Measurements from ENCODE around the gene ZNF367.

DNA sequence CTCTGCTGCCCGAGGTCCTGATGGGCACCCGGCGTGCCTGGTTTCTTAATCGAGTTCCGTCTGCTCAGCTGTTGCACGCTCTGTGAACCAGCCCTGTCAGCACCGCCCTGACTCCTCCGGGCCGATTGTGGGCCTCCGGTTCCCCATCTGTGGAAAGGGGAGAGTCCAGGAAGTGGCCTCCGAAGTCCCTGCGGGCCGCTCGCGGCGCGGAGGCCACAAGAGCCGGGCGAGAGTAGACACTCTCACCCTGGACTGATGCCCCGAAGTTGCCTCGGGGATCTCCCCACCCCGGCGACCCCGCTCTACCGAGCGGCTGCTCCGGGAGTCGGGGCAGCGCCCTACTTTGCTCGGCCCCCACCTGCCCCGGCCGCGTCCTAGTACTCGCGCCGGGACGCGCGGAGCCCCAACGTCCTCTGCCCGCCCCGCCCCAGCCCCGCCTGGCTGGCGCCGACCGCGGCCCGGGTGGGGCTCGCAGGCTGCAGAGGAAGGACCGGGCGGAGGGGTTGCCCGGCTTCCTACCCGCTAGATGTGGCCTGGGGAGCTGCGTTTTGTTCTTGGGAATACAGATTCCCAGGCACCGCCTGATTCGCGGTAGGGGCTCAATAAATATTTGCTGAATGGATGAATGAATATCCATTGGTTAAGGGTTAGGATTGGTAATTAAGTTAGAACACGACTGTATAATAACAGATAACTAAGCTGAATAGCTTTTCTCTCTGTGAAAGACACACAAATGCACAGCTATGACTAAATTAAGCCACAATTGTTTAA lies 935 bp upstream of the ZNF367 start:
- TF ChIP-seq, protein P1, sequence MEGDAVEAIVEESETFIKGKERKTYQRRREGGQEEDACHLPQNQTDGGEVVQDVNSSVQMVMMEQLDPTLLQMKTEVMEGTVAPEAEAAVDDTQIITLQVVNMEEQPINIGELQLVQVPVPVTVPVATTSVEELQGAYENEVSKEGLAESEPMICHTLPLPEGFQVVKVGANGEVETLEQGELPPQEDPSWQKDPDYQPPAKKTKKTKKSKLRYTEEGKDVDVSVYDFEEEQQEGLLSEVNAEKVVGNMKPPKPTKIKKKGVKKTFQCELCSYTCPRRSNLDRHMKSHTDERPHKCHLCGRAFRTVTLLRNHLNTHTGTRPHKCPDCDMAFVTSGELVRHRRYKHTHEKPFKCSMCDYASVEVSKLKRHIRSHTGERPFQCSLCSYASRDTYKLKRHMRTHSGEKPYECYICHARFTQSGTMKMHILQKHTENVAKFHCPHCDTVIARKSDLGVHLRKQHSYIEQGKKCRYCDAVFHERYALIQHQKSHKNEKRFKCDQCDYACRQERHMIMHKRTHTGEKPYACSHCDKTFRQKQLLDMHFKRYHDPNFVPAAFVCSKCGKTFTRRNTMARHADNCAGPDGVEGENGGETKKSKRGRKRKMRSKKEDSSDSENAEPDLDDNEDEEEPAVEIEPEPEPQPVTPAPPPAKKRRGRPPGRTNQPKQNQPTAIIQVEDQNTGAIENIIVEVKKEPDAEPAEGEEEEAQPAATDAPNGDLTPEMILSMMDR (IDR thresholded peaks at IDR 0.05), result no peak
- TF ChIP-seq SIN3A (IDR thresholded peaks at IDR 0.05; ENCODE audit: borderline replicate concordance, low read depth, low read length), result peak; percentile 10; the same call in 1 of the 2 replicates
- TF ChIP-seq RAD21 (IDR thresholded peaks at IDR 0.05; ENCODE audit: low read length), result no peak
- peak in 1 of 2 experiments; percentile 29; a peak in 1 of 4 replicates for TF ChIP-seq EP300 (IDR thresholded peaks at IDR 0.05; ENCODE audit: borderline replicate concordance in 1 of 2, low read depth in 1 of 2, low read length in 1 of 2)
- TF ChIP-seq, protein P2, sequence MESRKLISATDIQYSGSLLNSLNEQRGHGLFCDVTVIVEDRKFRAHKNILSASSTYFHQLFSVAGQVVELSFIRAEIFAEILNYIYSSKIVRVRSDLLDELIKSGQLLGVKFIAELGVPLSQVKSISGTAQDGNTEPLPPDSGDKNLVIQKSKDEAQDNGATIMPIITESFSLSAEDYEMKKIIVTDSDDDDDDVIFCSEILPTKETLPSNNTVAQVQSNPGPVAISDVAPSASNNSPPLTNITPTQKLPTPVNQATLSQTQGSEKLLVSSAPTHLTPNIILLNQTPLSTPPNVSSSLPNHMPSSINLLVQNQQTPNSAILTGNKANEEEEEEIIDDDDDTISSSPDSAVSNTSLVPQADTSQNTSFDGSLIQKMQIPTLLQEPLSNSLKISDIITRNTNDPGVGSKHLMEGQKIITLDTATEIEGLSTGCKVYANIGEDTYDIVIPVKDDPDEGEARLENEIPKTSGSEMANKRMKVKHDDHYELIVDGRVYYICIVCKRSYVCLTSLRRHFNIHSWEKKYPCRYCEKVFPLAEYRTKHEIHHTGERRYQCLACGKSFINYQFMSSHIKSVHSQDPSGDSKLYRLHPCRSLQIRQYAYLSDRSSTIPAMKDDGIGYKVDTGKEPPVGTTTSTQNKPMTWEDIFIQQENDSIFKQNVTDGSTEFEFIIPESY (IDR thresholded peaks at IDR 0.05; ENCODE audit: borderline replicate concordance, low read depth), result no peak
- 0 out of 2 replicates have a peak, but pooled peaks have one; percentile 2 for TF ChIP-seq MEF2A (IDR thresholded peaks at IDR 0.05; ENCODE audit: borderline replicate concordance, low read depth)
- peak; percentile 62; the same call in 1 of the 2 replicates for TF ChIP-seq TAF1 (IDR thresholded peaks at IDR 0.05; ENCODE audit: borderline replicate concordance, low read depth, low read length)
- no peak; the same call in none of the 2 replicates for TF ChIP-seq POLR2AphosphoS5 (IDR thresholded peaks at IDR 0.05; ENCODE audit: low read depth, low read length)
- TF ChIP-seq SMC3 (IDR thresholded peaks at IDR 0.05; ENCODE audit: low read depth, low read length), result peak; percentile 7; the same call in 1 of the 2 replicates
- TF ChIP-seq, protein P3, sequence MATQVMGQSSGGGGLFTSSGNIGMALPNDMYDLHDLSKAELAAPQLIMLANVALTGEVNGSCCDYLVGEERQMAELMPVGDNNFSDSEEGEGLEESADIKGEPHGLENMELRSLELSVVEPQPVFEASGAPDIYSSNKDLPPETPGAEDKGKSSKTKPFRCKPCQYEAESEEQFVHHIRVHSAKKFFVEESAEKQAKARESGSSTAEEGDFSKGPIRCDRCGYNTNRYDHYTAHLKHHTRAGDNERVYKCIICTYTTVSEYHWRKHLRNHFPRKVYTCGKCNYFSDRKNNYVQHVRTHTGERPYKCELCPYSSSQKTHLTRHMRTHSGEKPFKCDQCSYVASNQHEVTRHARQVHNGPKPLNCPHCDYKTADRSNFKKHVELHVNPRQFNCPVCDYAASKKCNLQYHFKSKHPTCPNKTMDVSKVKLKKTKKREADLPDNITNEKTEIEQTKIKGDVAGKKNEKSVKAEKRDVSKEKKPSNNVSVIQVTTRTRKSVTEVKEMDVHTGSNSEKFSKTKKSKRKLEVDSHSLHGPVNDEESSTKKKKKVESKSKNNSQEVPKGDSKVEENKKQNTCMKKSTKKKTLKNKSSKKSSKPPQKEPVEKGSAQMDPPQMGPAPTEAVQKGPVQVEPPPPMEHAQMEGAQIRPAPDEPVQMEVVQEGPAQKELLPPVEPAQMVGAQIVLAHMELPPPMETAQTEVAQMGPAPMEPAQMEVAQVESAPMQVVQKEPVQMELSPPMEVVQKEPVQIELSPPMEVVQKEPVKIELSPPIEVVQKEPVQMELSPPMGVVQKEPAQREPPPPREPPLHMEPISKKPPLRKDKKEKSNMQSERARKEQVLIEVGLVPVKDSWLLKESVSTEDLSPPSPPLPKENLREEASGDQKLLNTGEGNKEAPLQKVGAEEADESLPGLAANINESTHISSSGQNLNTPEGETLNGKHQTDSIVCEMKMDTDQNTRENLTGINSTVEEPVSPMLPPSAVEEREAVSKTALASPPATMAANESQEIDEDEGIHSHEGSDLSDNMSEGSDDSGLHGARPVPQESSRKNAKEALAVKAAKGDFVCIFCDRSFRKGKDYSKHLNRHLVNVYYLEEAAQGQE (IDR thresholded peaks at IDR 0.05; ENCODE audit: low read depth, low read length), result peak; percentile 50
